ENCODE results near the gene MAPK14.

Gene MAPK14

GRCh38 chr6:36135053-36135731 lies 107.6 kb downstream of the MAPK14 start:
- Mint-ChIP-seq H3K4me3 (no peak overlapping the region), H3K4me1 (peaks cover 50% of the 10 kb centered on the region), H3K27ac (no peak overlapping the region), H3K9me3 (no peaks in the 10 kb centered on the region), H3K36me3 (ENCODE audit: low read depth) (no peaks in the 10 kb centered on the region), H3K27me3 (ENCODE audit: low read depth, poor library complexity) (peaks cover 23% of the 10 kb centered on the region)
- TF ChIP-seq CTCF (IDR thresholded peaks at IDR 0.05): no peak
- DNase-seq: no peak

DNA sequence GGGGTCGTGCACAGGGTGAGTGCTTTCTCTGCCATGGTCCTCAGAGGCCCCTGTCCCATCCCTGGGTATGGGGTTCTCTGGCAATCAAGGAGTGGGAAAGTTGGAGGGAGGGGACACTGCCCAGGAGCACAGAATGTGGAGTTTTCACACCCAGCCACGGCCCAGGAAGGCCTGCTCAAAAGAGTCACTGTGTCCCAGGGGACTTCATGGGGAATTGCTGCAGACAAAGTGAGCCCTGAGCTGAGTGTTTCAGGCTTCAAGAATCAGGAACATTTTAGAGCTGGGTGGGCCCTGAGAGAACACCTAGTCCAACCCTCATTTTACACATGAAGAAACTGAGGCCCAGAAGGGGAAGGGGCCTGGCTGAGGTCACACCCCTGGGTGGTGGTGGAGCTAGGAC lies 108.4 kb downstream of the MAPK14 start:
- Mint-ChIP-seq H3K4me1 (peaks cover 46% of the 10 kb centered on the region), H3K27ac (no peak overlapping the region), H3K4me3 (no peak overlapping the region), H3K27me3 (ENCODE audit: low read depth, poor library complexity) (peaks cover 18% of the 10 kb centered on the region), H3K9me3 (no peaks in the 10 kb centered on the region), H3K36me3 (ENCODE audit: low read depth) (no peaks in the 10 kb centered on the region)
- TF ChIP-seq CTCF (IDR thresholded peaks at IDR 0.05): no peak
- DNase-seq: no peak

GRCh38 chr6:36136551-36136950 lies 108.9 kb downstream of the MAPK14 start:
- H3K4me1 Mint-ChIP-seq: peaks cover 41% of the 10 kb centered on the region
- peaks cover 13% of the 10 kb centered on the region for H3K27me3 Mint-ChIP-seq (ENCODE audit: low read depth, poor library complexity)
- H3K4me3 Mint-ChIP-seq: no peak overlapping the region
- H3K36me3 Mint-ChIP-seq (ENCODE audit: low read depth): no peaks in the 10 kb centered on the region
- no peak overlapping the region for H3K27ac Mint-ChIP-seq
- no peak for TF ChIP-seq CTCF (IDR thresholded peaks at IDR 0.05)
- H3K9me3 Mint-ChIP-seq: no peaks in the 10 kb centered on the region
- DNase-seq: no peak

DNA sequence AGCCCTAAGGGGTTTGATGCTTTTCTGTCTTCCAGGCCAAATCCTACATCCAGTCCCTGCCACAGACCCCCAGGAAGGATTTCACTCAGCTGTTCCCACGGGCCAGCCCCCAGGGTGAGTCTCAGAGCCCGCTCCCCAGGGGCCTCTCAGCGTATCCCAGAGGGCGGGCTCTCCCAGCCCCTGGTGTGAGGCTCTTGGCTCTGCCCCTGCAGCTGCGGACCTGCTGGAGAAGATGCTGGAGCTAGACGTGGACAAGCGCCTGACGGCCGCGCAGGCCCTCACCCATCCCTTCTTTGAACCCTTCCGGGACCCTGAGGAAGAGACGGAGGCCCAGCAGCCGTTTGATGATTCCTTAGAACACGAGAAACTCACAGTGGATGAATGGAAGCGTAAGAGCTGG lies 111.1 kb downstream of the MAPK14 start:
- no peaks in the 10 kb centered on the region for H3K9me3 Mint-ChIP-seq
- peaks cover 19% of the 10 kb centered on the region for H3K4me1 Mint-ChIP-seq
- peaks cover 10% of the 10 kb centered on the region for H3K27me3 Mint-ChIP-seq (ENCODE audit: low read depth, poor library complexity)
- TF ChIP-seq CTCF (IDR thresholded peaks at IDR 0.05): no peak
- no peaks in the 10 kb centered on the region for H3K36me3 Mint-ChIP-seq (ENCODE audit: low read depth)
- no peak overlapping the region for H3K27ac Mint-ChIP-seq
- DNase-seq: no peak
- no peak overlapping the region for H3K4me3 Mint-ChIP-seq

- DNase-seq: peak; percentile 43
- Mint-ChIP-seq H3K9me3 (no peaks in the 10 kb centered on the region), H3K4me3 (no peak overlapping the region), H3K27ac (no peak overlapping the region), H3K36me3 (ENCODE audit: low read depth) (no peaks in the 10 kb centered on the region), H3K27me3 (ENCODE audit: low read depth, poor library complexity) (peaks cover 9% of the 10 kb centered on the region), H3K4me1 (peaks cover 17% of the 10 kb centered on the region)
- peak; percentile 33 for TF ChIP-seq CTCF (IDR thresholded peaks at IDR 0.05)
Observed at GRCh38 chr6:36139431-36139830, 111.8 kb downstream of the MAPK14 start.

- no peak overlapping the region for H3K27ac Mint-ChIP-seq
- peaks cover 17% of the 10 kb centered on the region for H3K4me1 Mint-ChIP-seq
- no peaks in the 10 kb centered on the region for H3K9me3 Mint-ChIP-seq
- no peak for TF ChIP-seq CTCF (IDR thresholded peaks at IDR 0.05)
- H3K4me3 Mint-ChIP-seq: no peak overlapping the region
- no peak for DNase-seq
- peaks cover 7% of the 10 kb centered on the region for H3K27me3 Mint-ChIP-seq (ENCODE audit: low read depth, poor library complexity)
- H3K36me3 Mint-ChIP-seq (ENCODE audit: low read depth): no peaks in the 10 kb centered on the region
Observed at GRCh38 chr6:36139991-36140710, 112.5 kb downstream of the MAPK14 start.

Measured in nephron progenitor cell (in vitro differentiated cells).